Measurements from ENCODE around the gene CEP76.
A peak's percentile ranks its signal among the peaks of the same experiment; 100 is the strongest.
"Not testable (repeated sequence)": the region's sequence is repeated elsewhere in the genome, so short reads cannot be mapped to it uniquely, and the experiment has no call there.

Gene CEP76

DNA sequence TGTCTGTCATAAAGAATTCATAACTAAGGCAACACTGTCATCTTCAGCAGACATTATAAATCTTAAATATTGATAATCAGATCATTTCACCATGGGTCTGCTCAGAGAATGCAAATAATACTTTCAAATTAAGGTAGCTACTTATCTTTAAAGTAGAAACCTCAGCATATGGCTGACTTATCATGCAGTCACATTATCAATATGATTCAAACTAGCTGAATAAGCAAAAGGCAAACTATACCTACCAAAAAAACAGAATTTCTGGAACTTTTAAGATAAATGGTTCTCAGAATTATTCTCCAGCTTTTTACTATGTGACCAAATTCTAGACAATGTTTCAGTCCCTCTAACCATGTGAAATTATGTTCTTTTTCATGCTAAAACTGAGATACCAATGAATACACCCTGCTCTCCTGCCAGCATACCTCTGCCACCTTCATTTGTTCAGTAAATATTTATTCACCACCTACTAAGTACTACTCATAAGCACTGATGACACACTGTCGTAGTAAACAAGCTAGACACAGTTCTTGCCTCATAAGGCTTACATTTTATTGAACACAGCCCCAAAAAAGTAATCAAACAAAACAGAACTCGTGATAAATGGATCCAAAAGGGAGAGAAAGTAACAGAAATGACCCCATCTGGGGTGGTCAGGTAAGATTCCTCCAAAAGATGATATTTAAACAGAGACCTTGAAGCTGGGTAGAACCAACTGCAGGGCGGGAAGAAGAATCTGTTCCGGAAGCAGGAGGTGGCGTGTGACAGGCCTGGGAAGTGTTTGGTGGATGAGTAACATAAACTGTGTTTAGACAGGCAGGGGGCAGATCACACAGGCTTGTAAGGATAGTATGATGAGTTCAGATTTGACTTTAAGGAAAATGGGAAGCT lies 62.3 kb downstream of the CEP76 start:
- DNase-seq, result no peak

DNA sequence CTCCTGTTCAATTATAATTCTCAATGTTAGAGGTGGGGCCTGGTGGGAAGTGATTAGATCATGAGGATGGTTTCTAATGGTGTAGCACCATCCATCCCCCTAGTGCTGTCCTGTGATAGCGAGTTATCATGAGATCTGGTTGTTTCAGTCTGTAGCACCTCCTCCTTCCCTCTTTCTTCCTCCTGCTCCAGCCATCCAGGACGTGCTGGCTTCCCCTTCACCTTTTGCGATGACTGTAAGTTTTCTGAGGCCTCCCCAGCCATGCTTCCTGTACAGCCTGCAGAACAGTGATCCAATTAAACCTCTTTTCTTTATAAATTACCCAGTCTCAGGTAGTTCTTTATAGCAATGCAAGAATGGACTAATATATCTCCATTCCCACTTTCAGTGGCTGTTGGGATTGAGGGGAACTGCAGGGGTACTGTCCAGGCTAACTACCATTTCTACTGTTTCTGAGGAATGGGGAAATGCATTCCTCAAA lies 63.8 kb downstream of the CEP76 start:
- no peak for DNase-seq

GRCh38 chr18:12637901-12638643 lies 64.5 kb downstream of the CEP76 start:
- DNase-seq, result no peak

DNA sequence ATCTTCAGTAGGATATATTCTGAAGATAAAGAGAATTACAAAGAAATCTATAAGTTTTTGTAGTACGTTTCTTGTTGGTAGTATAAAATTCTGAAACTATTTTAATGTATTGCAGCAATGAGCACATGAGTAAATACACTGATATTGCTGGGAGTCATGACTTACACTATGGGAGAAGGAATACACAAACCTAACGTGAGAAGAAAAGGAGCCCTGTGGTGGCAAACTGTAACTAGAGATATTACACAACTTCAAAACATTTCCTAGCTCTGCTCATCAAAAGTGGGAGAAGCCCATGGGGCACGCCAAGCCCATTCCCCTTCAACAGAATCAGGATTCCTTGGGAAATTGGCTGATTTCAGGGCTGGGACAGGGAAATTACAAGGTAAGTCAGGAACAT lies 65.1 kb downstream of the CEP76 start:
- DNase-seq, result no peak

GRCh38 chr18:12631831-12632477 lies 70.6 kb downstream of the CEP76 start:
- DNase-seq, result no peak

- DNase-seq, result no peak
These were observed 72.4 kb downstream of the CEP76 start for GRCh38 chr18:12630136-12630535.

- peak; percentile 46 for DNase-seq
These were observed 73.5 kb downstream of the CEP76 start for GRCh38 chr18:12628706-12629702.

DNA sequence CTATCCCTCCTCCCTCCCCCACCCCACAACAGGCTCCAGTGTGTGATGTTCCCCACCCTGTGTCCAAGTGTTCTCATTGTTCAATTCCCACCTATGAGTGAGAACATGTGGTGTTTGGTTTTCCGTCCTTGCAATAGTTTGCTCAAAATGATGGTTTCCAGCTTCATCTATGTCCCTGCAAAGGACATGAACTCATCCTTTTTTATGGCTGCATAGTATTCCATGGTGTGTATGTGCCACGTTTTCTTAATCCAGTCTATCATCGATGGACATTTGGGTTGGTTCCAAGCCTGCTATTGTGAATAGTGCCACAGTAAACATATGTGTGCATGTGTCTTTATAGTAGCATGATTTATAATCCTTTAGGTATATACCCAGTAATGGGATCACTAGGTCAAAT lies 75.3 kb downstream of the CEP76 start:
- DNase-seq, result not testable (repeated sequence)

GRCh38 chr18:12625241-12625640 lies 77.3 kb downstream of the CEP76 start:
- no peak for DNase-seq
